ENCODE results near the gene TMEM250. TPM values are rescaled to one million over a fixed set of nuclear protein-coding genes. Genes with fewer than 3 reads are reported as not detected.

The TMEM250 gene
- total and polyA plus RNA-seq, 12 donors: 9.7 to 26.4 (median 15.4) TPM

DNA sequence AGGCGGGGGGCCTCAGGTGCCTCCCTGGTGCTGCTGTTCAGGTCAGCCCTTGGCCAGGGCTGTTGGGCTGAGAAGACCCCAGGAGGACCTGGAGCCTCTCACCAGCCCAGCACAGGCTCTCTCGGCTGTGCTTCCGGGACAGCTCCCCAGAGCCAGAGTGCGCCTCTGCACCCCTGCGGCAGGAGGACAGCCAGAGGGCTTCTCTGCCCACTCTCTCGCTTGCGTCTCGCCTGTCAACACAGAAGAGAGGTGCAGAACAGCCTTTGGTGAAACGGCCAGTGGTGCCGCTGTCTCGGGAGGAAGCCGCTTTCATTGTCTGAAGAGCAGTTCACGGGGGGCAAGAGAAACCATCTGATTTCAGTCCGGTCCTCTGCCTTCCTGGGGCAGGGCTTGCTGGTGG is 19.8 kb downstream of the TMEM250 start:
- TF ChIP-seq, protein P1, sequence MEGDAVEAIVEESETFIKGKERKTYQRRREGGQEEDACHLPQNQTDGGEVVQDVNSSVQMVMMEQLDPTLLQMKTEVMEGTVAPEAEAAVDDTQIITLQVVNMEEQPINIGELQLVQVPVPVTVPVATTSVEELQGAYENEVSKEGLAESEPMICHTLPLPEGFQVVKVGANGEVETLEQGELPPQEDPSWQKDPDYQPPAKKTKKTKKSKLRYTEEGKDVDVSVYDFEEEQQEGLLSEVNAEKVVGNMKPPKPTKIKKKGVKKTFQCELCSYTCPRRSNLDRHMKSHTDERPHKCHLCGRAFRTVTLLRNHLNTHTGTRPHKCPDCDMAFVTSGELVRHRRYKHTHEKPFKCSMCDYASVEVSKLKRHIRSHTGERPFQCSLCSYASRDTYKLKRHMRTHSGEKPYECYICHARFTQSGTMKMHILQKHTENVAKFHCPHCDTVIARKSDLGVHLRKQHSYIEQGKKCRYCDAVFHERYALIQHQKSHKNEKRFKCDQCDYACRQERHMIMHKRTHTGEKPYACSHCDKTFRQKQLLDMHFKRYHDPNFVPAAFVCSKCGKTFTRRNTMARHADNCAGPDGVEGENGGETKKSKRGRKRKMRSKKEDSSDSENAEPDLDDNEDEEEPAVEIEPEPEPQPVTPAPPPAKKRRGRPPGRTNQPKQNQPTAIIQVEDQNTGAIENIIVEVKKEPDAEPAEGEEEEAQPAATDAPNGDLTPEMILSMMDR (IDR thresholded peaks at IDR 0.05): peak in 3 of 9 donors; percentile 17 to 37 (median 32)
- H3K27me3 ChIP-seq: peaks cover 0 to 7% (median 0%) of the 10 kb centered on the region in 7 donors
- intact Hi-C loops (cut with DNase I): no loop called here
- ATAC-seq (peak in 5 of 8 donors; percentile 6 to 15 (median 10)), DNase-seq (no peak)
- no peaks in the 10 kb centered on the region for H3K9me3 ChIP-seq
- H3K4me1 ChIP-seq: peaks cover 3 to 31% (median 23%) of the 10 kb centered on the region in 9 donors
- peak overlapping the region in 4 of 10 donors; percentile 4 to 42 (median 17) for H3K27ac ChIP-seq
- H3K4me3 ChIP-seq: peak overlapping the region in 1 of 10 donors; percentile 13
- no peaks in the 10 kb centered on the region for H3K36me3 ChIP-seq
- WGBS, 2 donors: 15 to 24% methylated on average over 14 of the region's 14 CpGs

DNA sequence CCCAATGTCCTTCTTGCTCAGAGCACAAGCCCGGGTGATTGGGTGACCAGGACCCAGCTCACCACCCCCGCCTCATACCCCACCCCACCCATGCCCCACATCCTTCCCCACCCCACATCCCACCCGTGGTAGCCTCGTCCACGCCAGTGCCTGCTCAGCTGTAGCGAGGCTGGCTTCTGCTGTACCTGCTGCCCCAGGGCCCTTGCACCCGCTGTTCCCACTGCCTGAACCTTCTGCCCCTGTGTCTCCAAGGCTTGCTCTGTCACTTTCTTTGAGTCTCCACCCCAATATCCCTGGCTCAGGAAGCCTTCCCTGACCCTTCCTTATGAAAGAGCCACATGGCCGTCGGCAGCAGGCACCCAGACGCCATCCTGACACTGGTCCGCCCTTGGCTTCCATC is 20.5 kb downstream of the TMEM250 start:
- Histone ChIP-seq H3K4me1 (peaks cover 3 to 33% (median 28%) of the 10 kb centered on the region in 9 donors), H3K27me3 (peaks cover 0 to 7% (median 0%) of the 10 kb centered on the region in 7 donors), H3K27ac (no peak overlapping the region), H3K9me3 (no peaks in the 10 kb centered on the region), H3K4me3 (no peak overlapping the region), H3K36me3 (no peaks in the 10 kb centered on the region)
- TF ChIP-seq, protein P1 (IDR thresholded peaks at IDR 0.05): no peak
- intact Hi-C loops (cut with DNase I): no loop called here
- ATAC-seq (no peak), DNase-seq (no peak)
- 84 to 88% methylated on average over 11 of the region's 11 CpGs for WGBS, 2 donors

GRCh38 chr9:136096505-136097001 is 22.1 kb downstream of the TMEM250 start:
- peaks cover 5 to 50% (median 45%) of the 10 kb centered on the region in 9 donors for H3K4me1 ChIP-seq
- 86 to 89% methylated on average over 5 of the region's 5 CpGs for WGBS, 2 donors
- peaks cover 0 to 7% (median 0%) of the 10 kb centered on the region in 7 donors for H3K27me3 ChIP-seq
- DNase-seq: no peak
- H3K27ac ChIP-seq: peak overlapping the region in 3 of 10 donors; percentile 88 to 99 (median 99)
- TF ChIP-seq, protein P1 (IDR thresholded peaks at IDR 0.05): no peak
- H3K4me3 ChIP-seq: no peak overlapping the region
- peaks cover 0 to 12% (median 0%) of the 10 kb centered on the region in 9 donors for H3K36me3 ChIP-seq
- no peak for ATAC-seq
- intact Hi-C loops (cut with DNase I): no loop called here
- no peaks in the 10 kb centered on the region for H3K9me3 ChIP-seq

- DNase-seq: peak; percentile 71 to 82
- Histone ChIP-seq H3K4me1 (peaks cover 11 to 62% (median 57%) of the 10 kb centered on the region in 9 donors), H3K4me3 (peak within 1 kb of the TSS; percentile 68 to 94 (median 86)), H3K27me3 (peaks cover 0 to 7% (median 0%) of the 10 kb centered on the region in 7 donors), H3K27ac (peak within 1 kb of the TSS; percentile 93 to 99 (median 97)), H3K9me3 (no peaks in the 10 kb centered on the region), H3K36me3 (peaks cover 0 to 12% (median 0%) of the 10 kb centered on the region in 9 donors)
- WGBS, 2 donors: 1% methylated on average over 74 to 141 of the region's 143 CpGs
- peak; percentile 13 to 69 (median 30) for ATAC-seq
- intact Hi-C loops (cut with DNase I): loop anchor here in 2 of 10 donors (1.0 to 2.0 kb wide), 2 partner anchors 23 kb away; partner anchors contain the start of gene TMEM250 (in 2 of the 2)
- TF ChIP-seq, protein P1 (IDR thresholded peaks at IDR 0.05): no peak
Observed at GRCh38 chr9:136095070-136096058, 23.3 kb downstream of the TMEM250 start, which contains the start of gene NACC2. Gene NACC2, minus strand, starts transcription at chr9:136095289. Its CDS starts 44,768 bp downstream, at chr9:136050521.
